ENCODE measurements around the gene SYT12. TPM values are rescaled to one million over a fixed set of nuclear protein-coding genes. Genes with fewer than 3 reads are reported as not detected.

The SYT12 gene
- total RNA-seq, 2 donors from 2014 or later = 0.91 to 1.1 TPM

- Histone ChIP-seq H3K27ac (ENCODE audit: low read depth, low read length) (no peak overlapping the region), H3K27me3 (ENCODE audit: control insufficient read depth, insufficient read depth, low read length, poor library complexity, severe bottlenecking) (no peaks in the 10 kb centered on the region), H3K36me3 (ENCODE audit: control insufficient read depth, insufficient read depth, low read length) (no peaks in the 10 kb centered on the region), H3K4me1 (ENCODE audit: control insufficient read depth, insufficient read depth, low read length) (no peaks in the 10 kb centered on the region), H3K9ac (ENCODE audit: extremely low read depth, low read length, poor library complexity, severe bottlenecking) (no peak overlapping the region), H3K9me3 (ENCODE audit: control insufficient read depth, low read length) (peaks cover 13% of the 10 kb centered on the region), H3K4me3 (ENCODE audit: low read length) (no peak overlapping the region)
- no peaks in the 10 kb centered on the region for H3K36me3 Mint-ChIP-seq (ENCODE audit: low read depth)
- peaks cover 23% of the 10 kb centered on the region for H3K9me3 Mint-ChIP-seq
- no peak overlapping the region for H3K4me3 Mint-ChIP-seq
- peaks cover 4% of the 10 kb centered on the region for H3K27me3 Mint-ChIP-seq (ENCODE audit: insufficient read depth)
- no peak for DNase-seq
- no peak overlapping the region for H3K27ac Mint-ChIP-seq
- H3K4me1 Mint-ChIP-seq = peaks cover 5% of the 10 kb centered on the region
- no peak for TF ChIP-seq CTCF (conservative IDR thresholded peaks at IDR 0.05)
- 89 to 94% methylated on average over 2 of the region's 2 CpGs for WGBS, 2 experiments (ENCODE audit: insufficient coverage in 1 of 2, insufficient read length in 1 of 2)
Observed at GRCh38 chr11:66978229-66978628, 44.7 kb upstream of the SYT12 start.

DNA sequence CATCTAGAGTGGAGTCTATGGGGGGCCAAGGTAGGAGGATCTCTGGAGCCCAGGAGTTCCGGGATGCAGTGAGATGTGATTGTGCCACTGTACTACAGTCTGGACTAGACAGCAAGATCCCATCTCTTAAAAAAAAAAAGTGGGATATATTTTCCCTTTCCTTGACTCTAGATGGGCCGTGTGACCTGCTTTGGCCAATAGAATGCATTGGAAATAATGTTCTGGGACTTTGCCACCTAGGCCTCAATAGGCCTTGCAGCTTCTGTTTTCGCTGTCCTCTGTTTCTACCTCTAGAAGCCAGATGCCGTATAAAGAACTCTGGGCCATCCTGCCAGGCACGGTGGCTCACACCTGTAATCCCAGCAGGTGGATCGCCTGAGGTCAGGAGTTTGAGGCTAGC, 44.2 kb upstream of the SYT12 start:
- 95 to 100% methylated on average over 5 of the region's 6 CpGs for WGBS, 2 experiments (ENCODE audit: insufficient coverage in 1 of 2, insufficient read length in 1 of 2)
- DNase-seq = no peak
- H3K4me3 Mint-ChIP-seq = no peak overlapping the region
- H3K4me3 ChIP-seq (ENCODE audit: low read length) = no peak overlapping the region
- H3K4me1 ChIP-seq (ENCODE audit: control insufficient read depth, insufficient read depth, low read length) = no peaks in the 10 kb centered on the region
- peaks cover 13% of the 10 kb centered on the region for H3K9me3 ChIP-seq (ENCODE audit: control insufficient read depth, low read length)
- H3K9me3 Mint-ChIP-seq = peaks cover 23% of the 10 kb centered on the region
- no peak for TF ChIP-seq CTCF (conservative IDR thresholded peaks at IDR 0.05)
- no peaks in the 10 kb centered on the region for H3K27me3 ChIP-seq (ENCODE audit: control insufficient read depth, insufficient read depth, low read length, poor library complexity, severe bottlenecking)
- no peaks in the 10 kb centered on the region for H3K36me3 ChIP-seq (ENCODE audit: control insufficient read depth, insufficient read depth, low read length)
- no peaks in the 10 kb centered on the region for H3K36me3 Mint-ChIP-seq (ENCODE audit: low read depth)
- H3K27ac Mint-ChIP-seq = no peak overlapping the region
- peaks cover 5% of the 10 kb centered on the region for H3K4me1 Mint-ChIP-seq
- no peak overlapping the region for H3K27ac ChIP-seq (ENCODE audit: low read depth, low read length)
- H3K27me3 Mint-ChIP-seq (ENCODE audit: insufficient read depth) = peaks cover 4% of the 10 kb centered on the region
- no peak overlapping the region for H3K9ac ChIP-seq (ENCODE audit: extremely low read depth, low read length, poor library complexity, severe bottlenecking)

GRCh38 chr11:66979336-66979980, 43.5 kb upstream of the SYT12 start:
- 88 to 90% methylated on average over 2 of the region's 2 CpGs for WGBS, 2 experiments (ENCODE audit: insufficient coverage in 1 of 2, insufficient read length in 1 of 2)
- H3K27me3 Mint-ChIP-seq (ENCODE audit: insufficient read depth) = peaks cover 4% of the 10 kb centered on the region
- no peak overlapping the region for H3K4me3 Mint-ChIP-seq
- Histone ChIP-seq H3K4me1 (ENCODE audit: control insufficient read depth, insufficient read depth, low read length) (no peaks in the 10 kb centered on the region), H3K4me3 (ENCODE audit: low read length) (no peak overlapping the region), H3K9ac (ENCODE audit: extremely low read depth, low read length, poor library complexity, severe bottlenecking) (no peak overlapping the region), H3K9me3 (ENCODE audit: control insufficient read depth, low read length) (peaks cover 13% of the 10 kb centered on the region), H3K27ac (ENCODE audit: low read depth, low read length) (no peak overlapping the region), H3K36me3 (ENCODE audit: control insufficient read depth, insufficient read depth, low read length) (no peaks in the 10 kb centered on the region), H3K27me3 (ENCODE audit: control insufficient read depth, insufficient read depth, low read length, poor library complexity, severe bottlenecking) (no peaks in the 10 kb centered on the region)
- H3K4me1 Mint-ChIP-seq = peaks cover 5% of the 10 kb centered on the region
- no peak overlapping the region for H3K27ac Mint-ChIP-seq
- no peak for TF ChIP-seq CTCF (conservative IDR thresholded peaks at IDR 0.05)
- no peaks in the 10 kb centered on the region for H3K36me3 Mint-ChIP-seq (ENCODE audit: low read depth)
- peaks cover 23% of the 10 kb centered on the region for H3K9me3 Mint-ChIP-seq
- DNase-seq = no peak

All from endodermal cell (in vitro differentiated cells).